PC-9 (cell line): ENCODE data around the gene TPM2.

ENCODE experiments used
- CTCF ChIP-seq: fragments of 200-600 bp; sonication (generic); conservative IDR thresholded peaks from 2 replicates; pipeline ENCODE4 v1.6.1; 2017; ENCODE audit warnings: mixed run types, antibody characterized with exemption, mild to moderate bottlenecking, moderate library complexity
- EZH2 ChIP-seq: fragments of 200-600 bp; sonication (generic); IDR thresholded peaks from 2 replicates; pipeline ENCODE4 v1.8.0; 2017; ENCODE audit warnings: antibody characterized with exemption, low read depth

- TF ChIP-seq CTCF: no peak
- TF ChIP-seq EZH2: no peak
These were observed 35.6 kb upstream of the TPM2 start for GRCh38 chr9:35725362-35725761.
